ENCODE measurements around the gene NAT10. TPM values are rescaled to one million over a fixed set of nuclear protein-coding genes. Genes with fewer than 3 reads are reported as not detected.

The NAT10 gene
- polyA plus RNA-seq (2013), result 23.6 and 25.2 TPM in 2 replicates

DNA sequence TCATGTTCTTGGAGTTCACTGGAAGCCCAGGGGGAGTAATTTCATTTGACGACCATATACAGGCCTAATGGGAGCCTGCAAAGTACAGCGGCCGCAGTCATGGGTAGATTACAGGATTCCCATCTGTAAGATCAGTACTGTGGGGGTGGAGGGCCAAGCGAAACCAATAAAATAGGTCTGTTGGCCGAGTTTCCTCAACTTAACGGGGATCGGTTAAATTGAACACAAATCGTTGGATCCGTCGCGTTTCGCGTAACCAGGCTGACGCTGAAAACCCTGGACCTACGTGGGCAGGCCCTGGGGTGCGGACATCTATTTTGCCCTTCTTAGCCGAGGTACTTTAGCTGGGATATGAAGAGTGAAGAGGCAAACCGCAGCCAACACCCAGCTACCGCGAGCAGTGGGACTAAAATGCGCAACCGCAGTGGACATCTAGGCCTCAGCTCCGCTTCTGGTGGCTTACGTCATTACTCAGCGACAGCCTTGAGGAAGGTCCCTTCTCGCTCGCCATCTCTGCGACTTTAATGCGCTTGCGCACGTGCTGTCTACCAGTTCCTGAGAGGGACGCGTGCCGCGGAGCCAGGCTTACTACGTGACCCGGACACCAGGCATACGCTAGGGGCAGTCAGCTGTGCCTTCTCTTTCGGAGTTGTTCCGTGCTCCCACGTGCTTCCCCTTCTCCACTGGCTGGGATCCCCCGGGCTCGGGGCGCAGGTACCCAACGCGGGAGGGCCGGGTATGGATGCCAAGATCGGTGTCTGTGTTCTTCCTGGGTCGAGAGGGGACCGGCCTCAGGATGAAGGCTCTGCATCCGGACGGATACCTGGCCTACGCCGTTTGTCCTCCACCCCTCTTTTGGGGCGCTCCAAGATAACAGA, at the start of gene NAT10:
Gene NAT10 (plus strand): TSS at position 551 of the 878 bp plus-strand sequence. CDS start 2,597 bp downstream, outside the sequence.
- Histone ChIP-seq H3K23ac (ENCODE audit: low read length) (no peak within 1 kb of the TSS), H3K36me3 (ENCODE audit: control insufficient read depth in 1 of 2, insufficient read depth in 2 of 2, low read length in 2 of 2) (peaks cover 4 to 12% of the 10 kb centered on the region in 2 experiments), H3K9me3 (ENCODE audit: insufficient read depth, low read depth, low read length) (no peaks in the 10 kb centered on the region), H3K27me3 (ENCODE audit: insufficient read depth, low read length) (no peaks in the 10 kb centered on the region), H3K4me2 (ENCODE audit: low read length) (peak within 1 kb of the TSS; percentile 88), H2AK5ac (ENCODE audit: low read length) (peak within 1 kb of the TSS; percentile 20), H3K79me2 (ENCODE audit: control insufficient read depth, insufficient read depth, low read length, poor library complexity) (peaks cover 3% of the 10 kb centered on the region), H2BK5ac (ENCODE audit: low read depth, low read length, poor library complexity) (peak within 1 kb of the TSS; percentile 15), H2BK12ac (ENCODE audit: low read length) (no peak within 1 kb of the TSS), H4K12ac (ENCODE audit: low read depth, low read length) (peak within 1 kb of the TSS; percentile 76), H3K4ac (ENCODE audit: low read depth, low read length) (peak within 1 kb of the TSS; percentile 33), H2AFZ (ENCODE audit: insufficient read depth, low read length, poor library complexity) (peak within 1 kb of the TSS; percentile 70), H3K4me1 (ENCODE audit: control insufficient read depth in 1 of 2, insufficient read depth in 2 of 2, low read length in 2 of 2) (peaks cover 0 to 6% of the 10 kb centered on the region in 2 experiments), H3K4me3 (ENCODE audit: low read depth, low read length) (peak within 1 kb of the TSS; percentile 85), H4K8ac (ENCODE audit: low read depth, low read length) (peak within 1 kb of the TSS; percentile 86), H3K79me1 (ENCODE audit: low read length) (peaks cover 2% of the 10 kb centered on the region), H4K91ac (ENCODE audit: low read depth, low read length) (peak within 1 kb of the TSS; percentile 56), H3K14ac (ENCODE audit: low read length) (peak within 1 kb of the TSS; percentile 29), H3K9ac (ENCODE audit: low read length) (peak within 1 kb of the TSS; percentile 92), H3K27ac (ENCODE audit: low read depth, low read length) (peak within 1 kb of the TSS; percentile 73), H3K18ac (ENCODE audit: low read length) (peak within 1 kb of the TSS; percentile 27), H2BK120ac (ENCODE audit: insufficient read depth, low read length, poor library complexity) (peak within 1 kb of the TSS; percentile 35)
- no CpG with 5 or more reads among the region's 55 CpGs for WGBS (ENCODE audit: extremely low coverage, insufficient coverage, insufficient read length)
- peak; percentile 100 for DNase-seq

DNA sequence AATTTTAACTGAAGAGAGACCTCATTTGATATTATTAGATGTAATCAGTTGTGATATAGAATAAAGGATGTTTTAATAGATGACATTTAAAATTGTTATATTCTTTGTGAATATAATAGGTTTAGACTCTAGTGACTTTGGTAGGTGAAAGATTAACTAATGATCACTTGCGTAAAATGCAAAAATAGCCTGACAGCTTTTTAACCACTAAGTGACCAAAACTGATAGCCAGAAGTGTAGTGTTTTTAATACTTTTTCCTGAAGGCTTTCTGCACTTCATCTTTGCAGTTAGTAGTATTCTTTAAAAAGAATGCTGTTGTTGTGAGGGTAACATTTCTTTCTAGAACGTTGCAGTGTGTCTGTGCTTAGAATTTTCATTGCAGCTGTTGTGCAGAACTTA, 48.8 kb upstream of the NAT10 start:
- H3K4me3 ChIP-seq (ENCODE audit: low read depth, low read length), result no peak overlapping the region
- H4K91ac ChIP-seq (ENCODE audit: low read depth, low read length), result no peak overlapping the region
- H2AK5ac ChIP-seq (ENCODE audit: low read length), result no peak overlapping the region
- no peak overlapping the region for H3K9ac ChIP-seq (ENCODE audit: low read length)
- no peak overlapping the region for H2BK120ac ChIP-seq (ENCODE audit: insufficient read depth, low read length, poor library complexity)
- H3K14ac ChIP-seq (ENCODE audit: low read length), result no peak overlapping the region
- peaks cover 16% of the 10 kb centered on the region for H3K79me1 ChIP-seq (ENCODE audit: low read length)
- H3K36me3 ChIP-seq (ENCODE audit: control insufficient read depth in 1 of 2, insufficient read depth in 2 of 2, low read length in 2 of 2), result peaks cover 11 to 20% of the 10 kb centered on the region in 2 experiments
- DNase-seq, result no peak
- H3K27ac ChIP-seq (ENCODE audit: low read depth, low read length), result no peak overlapping the region
- no peak overlapping the region for H2AFZ ChIP-seq (ENCODE audit: insufficient read depth, low read length, poor library complexity)
- H4K12ac ChIP-seq (ENCODE audit: low read depth, low read length), result no peak overlapping the region
- H3K23ac ChIP-seq (ENCODE audit: low read length), result no peak overlapping the region
- peaks cover 0 to 4% of the 10 kb centered on the region in 2 experiments for H3K4me1 ChIP-seq (ENCODE audit: control insufficient read depth in 1 of 2, insufficient read depth in 2 of 2, low read length in 2 of 2)
- no peak overlapping the region for H3K18ac ChIP-seq (ENCODE audit: low read length)
- H3K27me3 ChIP-seq (ENCODE audit: insufficient read depth, low read length), result no peaks in the 10 kb centered on the region
- H3K79me2 ChIP-seq (ENCODE audit: control insufficient read depth, insufficient read depth, low read length, poor library complexity), result peaks cover 32% of the 10 kb centered on the region
- no peak overlapping the region for H2BK12ac ChIP-seq (ENCODE audit: low read length)
- no CpG with 5 or more reads among the region's 2 CpGs for WGBS (ENCODE audit: extremely low coverage, insufficient coverage, insufficient read length)
- H3K9me3 ChIP-seq (ENCODE audit: insufficient read depth, low read depth, low read length), result no peaks in the 10 kb centered on the region
- H3K4ac ChIP-seq (ENCODE audit: low read depth, low read length), result no peak overlapping the region
- no peak overlapping the region for H2BK5ac ChIP-seq (ENCODE audit: low read depth, low read length, poor library complexity)
- H3K4me2 ChIP-seq (ENCODE audit: low read length), result no peak overlapping the region
- H4K8ac ChIP-seq (ENCODE audit: low read depth, low read length), result no peak overlapping the region

- H3K9me3 ChIP-seq (ENCODE audit: insufficient read depth, low read depth, low read length), result no peaks in the 10 kb centered on the region
- H3K4ac ChIP-seq (ENCODE audit: low read depth, low read length), result peak overlapping the region; percentile 99
- no peak overlapping the region for H4K91ac ChIP-seq (ENCODE audit: low read depth, low read length)
- H3K9ac ChIP-seq (ENCODE audit: low read length), result no peak overlapping the region
- no peak overlapping the region for H4K12ac ChIP-seq (ENCODE audit: low read depth, low read length)
- H3K4me2 ChIP-seq (ENCODE audit: low read length), result no peak overlapping the region
- WGBS (ENCODE audit: extremely low coverage, insufficient coverage, insufficient read length), result no CpG with 5 or more reads among the region's 2 CpGs
- no peaks in the 10 kb centered on the region for H3K4me1 ChIP-seq (ENCODE audit: control insufficient read depth in 1 of 2, insufficient read depth in 2 of 2, low read length in 2 of 2)
- H2AK5ac ChIP-seq (ENCODE audit: low read length), result no peak overlapping the region
- no peak overlapping the region for H3K27ac ChIP-seq (ENCODE audit: low read depth, low read length)
- H2BK5ac ChIP-seq (ENCODE audit: low read depth, low read length, poor library complexity), result no peak overlapping the region
- no peak overlapping the region for H3K14ac ChIP-seq (ENCODE audit: low read length)
- H3K4me3 ChIP-seq (ENCODE audit: low read depth, low read length), result no peak overlapping the region
- no peak overlapping the region for H3K18ac ChIP-seq (ENCODE audit: low read length)
- no peak overlapping the region for H2AFZ ChIP-seq (ENCODE audit: insufficient read depth, low read length, poor library complexity)
- no peak overlapping the region for H2BK120ac ChIP-seq (ENCODE audit: insufficient read depth, low read length, poor library complexity)
- no peak for DNase-seq
- H3K79me2 ChIP-seq (ENCODE audit: control insufficient read depth, insufficient read depth, low read length, poor library complexity), result peaks cover 21% of the 10 kb centered on the region
- peaks cover 12 to 19% of the 10 kb centered on the region in 2 experiments for H3K36me3 ChIP-seq (ENCODE audit: control insufficient read depth in 1 of 2, insufficient read depth in 2 of 2, low read length in 2 of 2)
- H3K79me1 ChIP-seq (ENCODE audit: low read length), result no peaks in the 10 kb centered on the region
- H3K23ac ChIP-seq (ENCODE audit: low read length), result no peak overlapping the region
- H3K27me3 ChIP-seq (ENCODE audit: insufficient read depth, low read length), result no peaks in the 10 kb centered on the region
- H4K8ac ChIP-seq (ENCODE audit: low read depth, low read length), result no peak overlapping the region
- H2BK12ac ChIP-seq (ENCODE audit: low read length), result no peak overlapping the region
Observed at GRCh38 chr11:34063061-34063795, 42.2 kb upstream of the NAT10 start.

DNA sequence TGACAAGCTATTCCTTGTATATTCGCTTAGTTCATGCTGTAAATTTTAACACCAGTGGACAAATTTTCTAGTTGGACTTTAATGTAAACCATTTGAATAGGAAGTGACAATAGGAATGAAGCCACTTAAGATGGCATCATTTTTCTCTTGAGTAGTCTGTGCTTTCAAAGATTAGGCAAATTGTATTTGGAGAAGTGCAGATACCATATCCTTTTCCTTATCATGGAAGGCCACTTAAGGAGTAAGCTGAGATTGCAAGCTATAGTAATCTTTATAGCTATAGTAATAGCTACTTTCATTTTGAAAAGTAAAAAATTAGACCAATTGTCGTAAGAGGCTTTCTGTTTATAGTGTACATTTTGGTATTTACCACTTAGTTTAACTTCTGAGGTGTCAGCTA, 41.1 kb upstream of the NAT10 start:
- Histone ChIP-seq H3K14ac (ENCODE audit: low read length) (no peak overlapping the region), H3K4me3 (ENCODE audit: low read depth, low read length) (no peak overlapping the region)
- WGBS (ENCODE audit: extremely low coverage, insufficient coverage, insufficient read length), result no CpG with 5 or more reads among the region's 2 CpGs

More for the DNA sequence above, 41.1 kb upstream of the NAT10 start:
- Histone ChIP-seq H4K91ac (ENCODE audit: low read depth, low read length) (no peak overlapping the region), H3K4me2 (ENCODE audit: low read length) (no peak overlapping the region), H3K9ac (ENCODE audit: low read length) (no peak overlapping the region), H3K4ac (ENCODE audit: low read depth, low read length) (no peak overlapping the region), H2BK5ac (ENCODE audit: low read depth, low read length, poor library complexity) (no peak overlapping the region), H3K4me1 (ENCODE audit: control insufficient read depth in 1 of 2, insufficient read depth in 2 of 2, low read length in 2 of 2) (no peaks in the 10 kb centered on the region), H3K36me3 (ENCODE audit: control insufficient read depth in 1 of 2, insufficient read depth in 2 of 2, low read length in 2 of 2) (peaks cover 12 to 18% of the 10 kb centered on the region in 2 experiments), H3K79me2 (ENCODE audit: control insufficient read depth, insufficient read depth, low read length, poor library complexity) (peaks cover 22% of the 10 kb centered on the region), H4K8ac (ENCODE audit: low read depth, low read length) (no peak overlapping the region), H2BK12ac (ENCODE audit: low read length) (no peak overlapping the region), H3K9me3 (ENCODE audit: insufficient read depth, low read depth, low read length) (no peaks in the 10 kb centered on the region), H3K79me1 (ENCODE audit: low read length) (no peaks in the 10 kb centered on the region), H3K23ac (ENCODE audit: low read length) (no peak overlapping the region), H3K27me3 (ENCODE audit: insufficient read depth, low read length) (no peaks in the 10 kb centered on the region), H4K12ac (ENCODE audit: low read depth, low read length) (no peak overlapping the region), H2AK5ac (ENCODE audit: low read length) (no peak overlapping the region), H2AFZ (ENCODE audit: insufficient read depth, low read length, poor library complexity) (no peak overlapping the region), H2BK120ac (ENCODE audit: insufficient read depth, low read length, poor library complexity) (no peak overlapping the region), H3K18ac (ENCODE audit: low read length) (no peak overlapping the region), H3K27ac (ENCODE audit: low read depth, low read length) (no peak overlapping the region)
- no peak for DNase-seq

Measured in trophoblast cell (in vitro differentiated cells and primary cell).